HEK293 (cell line): ENCODE data around the gene SEMA7A.

Experiments used
- ATF2 ChIP-seq: fragments of 450-650 bp; formaldehyde crosslinking; IDR thresholded peaks from 2 replicates; pipeline ENCODE4 v1.5.1; 2016; ENCODE audit warnings: missing biosample characterization, missing genetic modification characterization, low read depth
- CTCF ChIP-seq: fragments of 450-650 bp; formaldehyde crosslinking; IDR thresholded peaks from 2 replicates; pipeline ENCODE4 v1.5.1; 2016; ENCODE audit warnings: missing biosample characterization, missing genetic modification characterization
- HIC1 ChIP-seq: fragments of 450-650 bp; formaldehyde crosslinking; IDR thresholded peaks from 2 replicates; pipeline ENCODE4 v1.5.1; 2016; ENCODE audit warnings: missing biosample characterization, missing genetic modification characterization
- PBX3 ChIP-seq: sonication (generic); formaldehyde crosslinking; IDR thresholded peaks from 2 replicates; pipeline ENCODE4 v1.8.1; 2022; ENCODE audit warnings: mild to moderate bottlenecking, moderate library complexity, missing genetic modification reagents
- SETDB1 ChIP-seq: IDR thresholded peaks from one replicate; pipeline ENCODE4 v1.6.1; 2017; ENCODE audit warnings: mild to moderate bottlenecking, low read length, moderate library complexity, mixed read lengths; ENCODE audit not compliant: insufficient read length
- TCF7L2 ChIP-seq: IDR thresholded peaks from 2 replicates; pipeline ENCODE4 v1.6.1; 2011; ENCODE audit warnings: low read depth, mild to moderate bottlenecking, inconsistent platforms, low read length, moderate library complexity, borderline replicate concordance
- ZBTB17 ChIP-seq: fragments of 450-650 bp; formaldehyde crosslinking; IDR thresholded peaks from 2 replicates; pipeline ENCODE4 v1.5.1; 2016; ENCODE audit warnings: missing biosample characterization, missing genetic modification characterization
- ZNF449 ChIP-seq: fragments of 450-650 bp; formaldehyde crosslinking; IDR thresholded peaks from 2 replicates; pipeline ENCODE4 v1.5.1; 2017; ENCODE audit warnings: missing biosample characterization, mild to moderate bottlenecking, missing genetic modification characterization, moderate library complexity
- ZNF518A ChIP-seq: fragments of 450-650 bp; formaldehyde crosslinking; conservative IDR thresholded peaks from 2 replicates; pipeline ENCODE4 v1.5.1; 2016; ENCODE audit warnings: low read depth, missing biosample characterization, missing genetic modification characterization
- ZNF747 ChIP-seq: fragments of 450-650 bp; formaldehyde crosslinking; IDR thresholded peaks from 2 replicates; pipeline ENCODE4 v1.5.1; 2016; ENCODE audit warnings: missing biosample characterization, missing genetic modification characterization

GRCh38 chr15:74364936-74365597 lies 68.7 kb downstream of the SEMA7A start:
- no peak for TF ChIP-seq PBX3 (CRISPR knock-in tag)
- no peak for TF ChIP-seq ZNF747 (tag by site-specific recombination)
- TF ChIP-seq CTCF (tag by site-specific recombination) = no peak
- no peak for TF ChIP-seq HIC1 (tag by site-specific recombination)
- TF ChIP-seq ZBTB17 = no peak
- TF ChIP-seq ATF2 (tag by site-specific recombination) = no peak
- TF ChIP-seq ZNF449 (tag by site-specific recombination) = no peak
- no peak for TF ChIP-seq SETDB1
- TF ChIP-seq ZNF518A (tag by site-specific recombination) = no peak
- no peak for TF ChIP-seq TCF7L2
